K562 (cell line): Measurements from ENCODE around the gene SLC25A21. TPM values are rescaled to one million over a fixed set of nuclear protein-coding genes. Genes with fewer than 3 reads are reported as not detected.

Experiments
- ARID3B ChIP-seq: fragments of 250-450 bp; sonication (Bioruptor Pico); IDR thresholded peaks from 2 replicates; pipeline ENCODE4 v1.4.0; 2020; ENCODE audit warnings: borderline replicate concordance
- ATF1 ChIP-seq, 2 experiments: fragments of 450-650 bp in 1 of 2; IDR thresholded peaks; 2 replicates each; pipeline ENCODE4 v1.6.1; 2016; ENCODE audit warnings: missing compliant biosample characterization in 1 of 2, missing genetic modification characterization in 1 of 2
- CREB1 ChIP-seq, 2 experiments: sonication (generic) in 1 of 2; formaldehyde crosslinking in 1 of 2; IDR thresholded peaks; 2 replicates each; pipeline versions ENCODE4 v1.6.1 to v1.8.0; 2012 to 2022; ENCODE audit warnings: inconsistent platforms in 1 of 2, mild to moderate bottlenecking in 1 of 2, missing genetic modification reagents in 1 of 2, moderate library complexity in 1 of 2
- CREM ChIP-seq: IDR thresholded peaks from 2 replicates; pipeline ENCODE4 v1.6.1; 2014; ENCODE audit warnings: antibody characterized with exemption, low read depth
- EP400 ChIP-seq: fragments of 450-650 bp; IDR thresholded peaks from 2 replicates; pipeline ENCODE4 v1.6.1; 2017; ENCODE audit warnings: antibody characterized with exemption, mild to moderate bottlenecking, moderate library complexity
- JUND ChIP-seq, 2 experiments: IDR thresholded peaks; 2 replicates in 1 of 2; 3 replicates in 1 of 2; pipeline ENCODE4 v1.6.1; 2011; ENCODE audit warnings: borderline replicate concordance in 2 of 2, low read depth in 2 of 2, low read length in 2 of 2, improper control_type of control experiment in 1 of 2, missing biosample characterization in 1 of 2, missing genetic modification characterization in 1 of 2, missing genetic modification reagents in 1 of 2
- MTA1 ChIP-seq: fragments of 450-650 bp; IDR thresholded peaks from 2 replicates; pipeline ENCODE4 v1.6.1; 2017; ENCODE audit warnings: borderline replicate concordance
- MTA3 ChIP-seq: fragments of 450-650 bp; formaldehyde crosslinking; IDR thresholded peaks from 2 replicates; pipeline ENCODE4 v1.6.1; 2017; ENCODE audit warnings: mild to moderate bottlenecking, borderline replicate concordance
- POLR2H ChIP-seq: IDR thresholded peaks from 2 replicates; pipeline ENCODE4 v1.6.1; 2016; ENCODE audit warnings: missing genetic modification characterization, low read depth, mild to moderate bottlenecking, control low read depth, missing compliant biosample characterization, moderate library complexity
- RCOR1 ChIP-seq, 2 experiments: IDR thresholded peaks; 2 replicates each; pipeline ENCODE4 v1.6.1; 2012; ENCODE audit warnings: low read depth in 2 of 2, low read length in 2 of 2, borderline replicate concordance in 1 of 2, improper control_type of control experiment in 1 of 2
- SMARCA4 ChIP-seq: fragments of 450-650 bp; IDR thresholded peaks from 2 replicates; pipeline ENCODE4 v1.6.1; 2016
- ZFP91 ChIP-seq: sonication (generic); formaldehyde crosslinking; IDR thresholded peaks from 2 replicates; pipeline ENCODE4 v1.8.0; 2022; ENCODE audit warnings: mild to moderate bottlenecking, missing genetic modification reagents
- ZNF280A ChIP-seq: fragments of 450-650 bp; IDR thresholded peaks from 2 replicates; pipeline ENCODE4 v1.6.1; 2018; ENCODE audit warnings: mild to moderate bottlenecking, low read depth; ENCODE audit not compliant: partially characterized antibody
- ZNF695 ChIP-seq: fragments of 450-650 bp; formaldehyde crosslinking; IDR thresholded peaks from 2 replicates; pipeline ENCODE4 v1.4.0; 2020; ENCODE audit warnings: mild to moderate bottlenecking, moderate library complexity
- polyA plus RNA-seq, 8 experiments: library from polyadenylated mRNA; depleted of rRNA in 4 of 8; stranded (reverse) in 5 of 8; unstranded in 3 of 8; fragments of >200 nt; fragmentation: Nextera tagmentation in 2 of 8; fragmentation: Illumina TruSeq in 1 of 8; extraction: Ambion mirVana in 2 of 8; extraction: Trizol in 1 of 8; gene quantifications; 2 replicates each; pipeline versions ENCODE4 v1.2.1 to v1.2.3, GENCODE V29; 2011 to 2014; ENCODE audit warnings: inconsistent platforms in 1 of 8, missing spikeins in 1 of 8
- total RNA-seq, 7 experiments: library from RNA; depleted of rRNA in 6 of 7; stranded (reverse); fragments of >200 nt in 6 of 7; fragmentation: Illumina TruSeq in 2 of 7; extraction: Trizol in 2 of 7; gene quantifications; 2 replicates each; pipeline versions ENCODE4 v1.2.1 to v1.2.3, GENCODE V29; 2011 to 2021; ENCODE audit warnings: low replicate concordance in 1 of 7

SLC25A21 gene
- total and polyA plus RNA-seq, 9 of the 15 experiments (the other 6 are each of a cell fraction or from before 2014, with no cell fraction given): 15.2 to 46.7 (median 28.7) TPM

- TF ChIP-seq ZNF280A (no peak), POLR2H (tag) (0 out of 2 replicates have a peak, but pooled peaks have one; percentile 36), ZFP91 (no peak), ARID3B (CRISPR knock-in tag) (no peak), JUND (IDR thresholded peaks at IDR 0.05; ENCODE audit: borderline replicate concordance, low read depth, low read length) (0 out of 2 replicates have a peak, but pooled peaks have one; percentile 10), JUND (tag; IDR thresholded peaks at IDR 0.05; ENCODE audit: borderline replicate concordance, low read depth, low read length) (no peak), MTA1 (0 out of 2 replicates have a peak, but pooled peaks have one; percentile 62), ZNF695 (no peak), RCOR1 (IDR thresholded peaks at IDR 0.05; ENCODE audit: borderline replicate concordance in 1 of 2, low read depth in 2 of 2, low read length in 2 of 2) (no peak), MTA3 (no peak), SMARCA4 (no peak), ATF1 (CRISPR knock-in tag; IDR thresholded peaks at IDR 0.05) (no peak), ATF1 (tag; IDR thresholded peaks at IDR 0.05) (peak; percentile 61), EP400 (peak; percentile 40), CREB1 (IDR thresholded peaks at IDR 0.05) (0 out of 2 replicates have a peak, but pooled peaks have one; percentile 50), CREB1 (CRISPR knock-in tag; IDR thresholded peaks at IDR 0.05) (no peak), CREM (peak; percentile 77)
Observed at GRCh38 chr14:37089410-37089809, 83.0 kb downstream of the SLC25A21 start (continued).
